SU-DHL-6 (cell line): Measurements from ENCODE around the gene BAHD1.

Source experiments
- H2AFZ ChIP-seq: fragments of 200-600 bp; sonication (generic); 2 replicates; pipeline ENCODE4 v1.6.1; 2014; ENCODE audit warnings: low read depth, mild to moderate bottlenecking, moderate library complexity, mixed read lengths, antibody characterized with exemption, low read length; ENCODE audit not compliant: severe bottlenecking
- H3F3A ChIP-seq: fragments of 200-600 bp; shearing (Covaris generic); 2 replicates; pipeline ENCODE4 v1.6.0; 2016; ENCODE audit warnings: antibody characterized with exemption, mild to moderate bottlenecking; ENCODE audit not compliant: insufficient read depth
- H3K27ac ChIP-seq: fragments of 200-600 bp; sonication (generic); 2 replicates; pipeline ENCODE4 v1.5.1; 2016; ENCODE audit warnings: low read depth, mild to moderate bottlenecking, low read length, moderate library complexity, mixed read lengths
- H3K27me3 ChIP-seq: fragments of 200-600 bp; sonication (generic), shearing (Covaris generic); 2 replicates; pipeline ENCODE4 v1.6.0; 2014; ENCODE audit warnings: mild to moderate bottlenecking, low read length
- H3K36me3 ChIP-seq: fragments of 200-600 bp; sonication (generic); 2 replicates; pipeline ENCODE4 v1.6.1; 2014; ENCODE audit warnings: mild to moderate bottlenecking, low read length, mixed read lengths
- H3K4me2 ChIP-seq: fragments of 300-600, 200-600 bp; shearing (Covaris generic), sonication (generic); 2 replicates; pipeline ENCODE4 v1.6.0; 2014; ENCODE audit warnings: low read length, low read depth, mild to moderate bottlenecking; ENCODE audit not compliant: poor library complexity, severe bottlenecking
- H3K4me3 ChIP-seq: fragments of 200-600 bp; sonication (generic); 2 replicates; pipeline ENCODE4 v1.5.1; 2014; ENCODE audit warnings: antibody characterized with exemption, low read length, mild to moderate bottlenecking, mixed read lengths; ENCODE audit not compliant: insufficient read depth, poor library complexity, severe bottlenecking
- H3K79me2 ChIP-seq: fragments of 200-600 bp; sonication (generic); 2 replicates; pipeline ENCODE4 v1.6.1; 2014; ENCODE audit warnings: mild to moderate bottlenecking, low read length, moderate library complexity; ENCODE audit not compliant: insufficient read depth
- H3K9ac ChIP-seq: fragments of 200-600 bp; sonication (generic); 2 replicates; pipeline ENCODE4 v1.7.0; 2014; ENCODE audit warnings: mild to moderate bottlenecking, low read length
- H3K9me2 ChIP-seq: fragments of 200-600 bp; sonication (generic); replicated peaks from 2 replicates; pipeline ENCODE4 v1.6.1; 2014; ENCODE audit warnings: low read length; ENCODE audit not compliant: insufficient read depth
- H3K9me3 ChIP-seq: fragments of 200-600 bp; sonication (generic); 2 replicates; pipeline ENCODE4 v1.6.1; 2014; ENCODE audit warnings: low read length, mixed read lengths; ENCODE audit not compliant: insufficient read depth
- H4K20me1 ChIP-seq: fragments of 200-600 bp; sonication (generic); 2 replicates; pipeline ENCODE4 v1.6.1; 2014; ENCODE audit warnings: low read depth, mild to moderate bottlenecking, antibody characterized with exemption, low read length, moderate library complexity, mixed read lengths
- CTCF ChIP-seq: fragments of 200-600 bp; sonication (generic); IDR thresholded peaks from one replicate; pipeline ENCODE4 v1.5.1; 2017; ENCODE audit warnings: antibody characterized with exemption, mild to moderate bottlenecking, low read length, moderate library complexity; ENCODE audit not compliant: insufficient read depth, poor library complexity, severe bottlenecking
- EZH2phosphoT487 ChIP-seq: fragments of 200-600 bp; sonication (generic), shearing (Covaris generic); conservative IDR thresholded peaks from 2 replicates; pipeline ENCODE4 v1.6.1; 2018; ENCODE audit warnings: mild to moderate bottlenecking, antibody characterized with exemption, low read length, moderate library complexity, mixed read lengths

Gene BAHD1

GRCh38 chr15:40416056-40416455 is 24.7 kb upstream of the BAHD1 start:
- Histone ChIP-seq H3K36me3 (no peaks in the 10 kb centered on the region), H3K4me3 (no peak overlapping the region), H3K27me3 (no peaks in the 10 kb centered on the region), H3K9ac (no peak overlapping the region), H3K27ac (no peak overlapping the region), H3K9me3 (no peaks in the 10 kb centered on the region), H3K79me2 (no peaks in the 10 kb centered on the region), H3F3A (peaks cover 3% of the 10 kb centered on the region; the same call in 1 of the 2 replicates), H4K20me1 (no peaks in the 10 kb centered on the region), H2AFZ (no peak overlapping the region), H3K4me2 (no peak overlapping the region), H3K9me2 (no peaks in the 10 kb centered on the region)
- TF ChIP-seq CTCF = no peak
- TF ChIP-seq EZH2phosphoT487 = no peak

- H3K27me3 ChIP-seq = no peaks in the 10 kb centered on the region
- H3K9me2 ChIP-seq = no peaks in the 10 kb centered on the region
- H3K4me2 ChIP-seq = no peak overlapping the region
- no peak overlapping the region for H3K4me3 ChIP-seq
- no peaks in the 10 kb centered on the region for H3K9me3 ChIP-seq
- H3K36me3 ChIP-seq = no peaks in the 10 kb centered on the region
- H4K20me1 ChIP-seq = no peaks in the 10 kb centered on the region
- peaks cover 6% of the 10 kb centered on the region; the same call in 1 of the 2 replicates for H3F3A ChIP-seq
- H3K79me2 ChIP-seq = no peaks in the 10 kb centered on the region
- no peak overlapping the region for H3K27ac ChIP-seq
- TF ChIP-seq EZH2phosphoT487 (no peak), CTCF (no peak)
- H2AFZ ChIP-seq = no peak overlapping the region
- no peak overlapping the region for H3K9ac ChIP-seq
Measured at GRCh38 chr15:40418126-40418525, 22.6 kb upstream of the BAHD1 start.

GRCh38 chr15:40420071-40420713 is 20.6 kb upstream of the BAHD1 start:
- TF ChIP-seq EZH2phosphoT487 = no peak
- no peak for TF ChIP-seq CTCF
- no peak overlapping the region for H3K27ac ChIP-seq
- no peaks in the 10 kb centered on the region for H3K79me2 ChIP-seq
- H4K20me1 ChIP-seq = no peaks in the 10 kb centered on the region
- H3F3A ChIP-seq = peaks cover 6% of the 10 kb centered on the region; the same call in 1 of the 2 replicates
- no peak overlapping the region for H2AFZ ChIP-seq
- H3K4me2 ChIP-seq = no peak overlapping the region
- H3K36me3 ChIP-seq = no peaks in the 10 kb centered on the region
- H3K27me3 ChIP-seq = no peaks in the 10 kb centered on the region
- no peak overlapping the region for H3K9ac ChIP-seq
- H3K4me3 ChIP-seq = no peak overlapping the region
- no peaks in the 10 kb centered on the region for H3K9me2 ChIP-seq
- no peaks in the 10 kb centered on the region for H3K9me3 ChIP-seq
